Measurements from ENCODE around the gene TRAPPC14.

TRAPPC14 gene

GRCh38 chr7:100148559-100149328 lies 9.8 kb downstream of the TRAPPC14 start, which contains the start of gene LAMTOR4 (continued):
- TF ChIP-seq ZNF704 (tag by site-specific recombination; IDR thresholded peaks at IDR 0.05) (no peak), ZIC2 (tag by site-specific recombination; IDR thresholded peaks at IDR 0.05) (peak; percentile 82), OSR2 (tag by site-specific recombination; IDR thresholded peaks at IDR 0.05) (peak; percentile 82), PRDM4 (tag by site-specific recombination; IDR thresholded peaks at IDR 0.05) (0 out of 2 replicates have a peak, but pooled peaks have one; percentile 10), ZNF670 (tag by site-specific recombination; IDR thresholded peaks at IDR 0.05; ENCODE audit: low read depth) (no peak), ZNF600 (tag by site-specific recombination; IDR thresholded peaks at IDR 0.05) (peak; percentile 14; the same call in 1 of the 2 replicates), ZNF335 (tag by site-specific recombination; conservative IDR thresholded peaks at IDR 0.05) (peak; percentile 92), KLF8 (tag by site-specific recombination; IDR thresholded peaks at IDR 0.05) (peak; percentile 51), ZBTB10 (tag by site-specific recombination; IDR thresholded peaks at IDR 0.05) (peak; percentile 97), SP3 (tag by site-specific recombination; IDR thresholded peaks at IDR 0.05) (peak; percentile 91), REST (tag by site-specific recombination; IDR thresholded peaks at IDR 0.05) (peak; percentile 37; the same call in 1 of the 2 replicates), SCRT1 (tag by site-specific recombination; IDR thresholded peaks at IDR 0.05; ENCODE audit: borderline replicate concordance) (no peak), ZBTB48 (tag by site-specific recombination; IDR thresholded peaks at IDR 0.05) (peak; percentile 91), WT1 (tag by site-specific recombination; IDR thresholded peaks at IDR 0.05) (peak; percentile 76), ZNF501 (tag by site-specific recombination; IDR thresholded peaks at IDR 0.05) (peak; percentile 93), ZBTB7A (tag by site-specific recombination; IDR thresholded peaks at IDR 0.05; ENCODE audit: low read depth) (0 out of 2 replicates have a peak, but pooled peaks have one; percentile 68), ZNF398 (tag by site-specific recombination; IDR thresholded peaks at IDR 0.05) (peak; percentile 80), PRDM10 (tag by site-specific recombination; IDR thresholded peaks at IDR 0.05) (no peak), AEBP2 (tag by site-specific recombination; IDR thresholded peaks at IDR 0.05; ENCODE audit: borderline replicate concordance) (no peak; the same call in 1 of the 2 replicates), IKZF3 (tag by site-specific recombination; IDR thresholded peaks at IDR 0.05) (peak; percentile 86), ZBTB8A (tag by site-specific recombination; IDR thresholded peaks at IDR 0.05) (peak; percentile 16; the same call in 1 of the 2 replicates)

Data from HEK293 (cell line).